Stimulated activated CD8-positive, alpha-beta memory T cell treated with anti-CD3 and anti-CD28 coated beads, Interleukin-4, amount 100 ng/mL, for 4 hours (primary cell): ENCODE data around the gene ZNF783.
"Not testable (repeated sequence)": the region's sequence is repeated elsewhere in the genome, so short reads cannot be mapped to it uniquely, and the experiment has no call there.

ENCODE experiments used
- DNase-seq, 2 donors: peaks; one replicate each; pipeline ENCODE4 v3.0.0-alpha.2; 2020; ENCODE audit warnings: low read depth in 2 of 2, low spot score in 1 of 2

Gene ZNF783

GRCh38 chr7:149297034-149297755 lies 35.2 kb downstream of the ZNF783 start:
- no peak for DNase-seq

DNA sequence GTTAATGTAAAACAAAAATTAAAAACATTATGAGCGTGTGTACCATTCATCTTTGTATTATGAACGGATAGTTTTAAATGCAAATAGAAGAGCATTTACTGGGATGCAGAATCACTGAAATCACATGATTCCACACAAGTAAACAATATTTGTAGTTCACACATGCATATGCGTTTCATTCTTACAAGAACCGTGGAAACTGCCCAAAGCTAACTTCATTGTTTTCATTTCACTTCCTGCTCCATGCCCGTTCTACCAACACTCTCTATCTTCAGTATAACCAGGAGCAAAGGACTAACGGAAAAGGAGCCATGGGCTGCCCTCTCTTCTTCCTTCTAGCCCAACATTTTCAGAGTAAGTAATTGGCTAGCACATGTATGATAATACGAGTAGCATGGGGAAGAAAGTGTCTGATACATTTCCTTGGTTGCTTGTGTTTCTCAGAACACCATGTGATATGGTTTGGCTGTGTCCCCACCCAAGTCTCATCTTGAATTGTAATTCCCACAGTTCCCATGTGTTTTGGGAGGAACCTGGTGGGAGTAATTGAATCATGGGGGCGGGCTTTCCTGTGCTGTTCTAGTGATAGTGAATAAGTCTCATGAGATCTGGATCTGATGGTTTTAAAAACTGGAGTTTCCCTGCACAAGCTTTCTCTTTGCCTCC lies 38.8 kb downstream of the ZNF783 start:
- no peak for DNase-seq

DNA sequence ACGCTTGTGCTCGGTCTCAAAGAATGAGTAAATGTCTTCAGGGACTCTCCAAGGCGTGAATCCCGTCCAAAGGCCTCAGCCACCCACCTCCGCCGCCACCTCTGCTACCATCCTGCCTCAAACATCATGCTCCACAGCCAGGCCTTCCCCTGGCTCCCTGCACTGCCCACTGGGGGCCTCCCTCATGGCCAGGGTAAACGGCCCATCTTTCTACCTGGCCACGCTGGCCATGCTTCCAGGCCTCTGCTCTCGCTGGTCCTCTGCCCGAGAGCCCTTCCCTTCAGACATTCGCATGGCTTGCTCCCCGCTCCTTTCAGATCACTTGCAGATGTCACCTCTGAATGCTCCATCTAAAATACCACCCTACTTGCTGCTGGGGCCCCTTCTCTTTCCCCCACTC lies 40.2 kb downstream of the ZNF783 start:
- no peak for DNase-seq

- no peak for DNase-seq
These were observed 40.9 kb downstream of the ZNF783 start for GRCh38 chr7:149302865-149303264.

DNA sequence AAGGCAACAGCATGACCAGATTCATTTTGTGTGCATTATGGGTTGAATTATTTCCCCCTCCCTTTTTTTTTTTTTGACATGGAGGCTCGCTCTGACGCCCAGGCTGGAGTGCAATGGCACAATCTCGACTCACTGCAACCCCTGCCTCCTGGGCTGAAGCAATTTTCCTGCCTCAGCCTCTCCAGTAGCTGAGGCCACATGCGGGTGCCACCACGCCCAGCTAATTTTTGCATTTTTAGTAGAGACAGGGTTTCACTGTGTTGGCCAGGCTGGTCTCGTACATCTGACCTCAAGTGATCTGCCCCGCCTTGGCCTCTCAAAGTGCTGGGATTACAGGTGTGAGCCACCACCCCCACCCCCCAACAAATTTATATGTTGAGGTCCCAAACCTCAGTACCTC lies 42.0 kb downstream of the ZNF783 start:
- DNase-seq: no peak

- DNase-seq: no peak
These were observed 44.9 kb downstream of the ZNF783 start for GRCh38 chr7:149306854-149307253.

DNA sequence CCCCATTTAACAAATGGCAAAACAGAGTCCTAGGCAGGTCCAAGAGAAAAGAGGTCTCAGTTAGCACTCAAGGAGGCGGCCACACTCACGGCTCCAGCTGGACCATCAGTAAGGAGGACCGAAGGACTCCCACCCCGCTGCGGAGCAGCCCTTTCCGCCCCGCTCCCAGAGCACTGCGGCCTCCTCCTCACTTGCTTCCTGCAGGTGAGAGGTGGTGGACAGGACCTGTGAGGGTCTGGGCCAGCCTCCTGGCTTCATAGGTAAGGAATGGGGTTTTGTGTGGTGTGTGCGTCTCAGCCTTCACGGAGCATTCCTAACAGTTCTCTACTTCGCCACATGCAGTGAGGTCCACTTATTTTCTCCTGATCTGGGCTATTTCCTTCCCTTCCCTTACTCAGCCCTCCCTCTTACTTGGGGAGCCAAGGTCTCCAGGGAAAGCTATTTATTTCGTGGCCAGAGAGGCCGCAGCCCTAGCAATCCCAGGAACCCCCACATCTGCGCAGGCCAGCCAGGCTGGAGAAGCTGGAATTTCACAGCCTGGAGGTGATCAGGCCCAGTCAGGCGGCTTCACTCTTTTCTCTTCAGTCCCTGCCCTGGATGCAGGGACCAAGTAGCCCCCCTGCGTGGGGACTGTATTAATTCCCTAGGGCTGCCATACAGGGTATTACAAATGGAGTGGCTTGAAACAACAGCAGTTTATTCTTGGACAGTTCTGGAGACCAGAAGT lies 45.9 kb downstream of the ZNF783 start:
- no peak for DNase-seq

GRCh38 chr7:149310113-149310836 lies 48.3 kb downstream of the ZNF783 start:
- no peak for DNase-seq

DNA sequence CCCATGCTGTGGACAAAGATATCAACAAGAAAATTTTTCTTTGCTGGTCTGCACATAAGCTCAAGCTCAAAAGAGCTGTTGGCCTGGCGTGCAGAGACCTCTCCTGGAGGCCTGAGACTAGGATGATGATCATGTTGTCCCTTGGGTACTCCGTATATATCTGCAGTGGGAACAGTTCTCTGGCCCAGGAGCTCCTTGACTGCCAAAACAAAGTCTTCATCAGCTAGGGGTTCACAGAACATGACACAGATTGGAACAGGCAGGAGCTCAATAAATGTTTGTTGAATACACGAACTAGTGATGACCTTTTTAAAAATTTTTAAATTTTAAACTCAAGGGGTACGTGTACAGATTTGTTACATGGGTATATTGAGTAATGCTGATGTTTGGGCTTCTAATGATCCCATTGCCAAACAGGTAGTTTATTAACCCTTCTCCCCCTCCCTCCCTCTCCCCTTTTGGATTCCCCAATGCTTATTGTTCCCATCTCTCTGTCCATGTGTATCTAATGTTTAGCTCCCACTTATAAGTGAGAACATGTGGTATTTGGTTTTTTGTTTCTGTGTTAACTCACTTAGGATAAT lies 49.1 kb downstream of the ZNF783 start:
- no peak for DNase-seq

- no peak for DNase-seq
These were observed 52.0 kb downstream of the ZNF783 start for GRCh38 chr7:149313981-149314380.

- no peak for DNase-seq
These were observed 54.6 kb downstream of the ZNF783 start for GRCh38 chr7:149316606-149317005.

GRCh38 chr7:149317496-149317895 lies 55.5 kb downstream of the ZNF783 start:
- DNase-seq: no peak

DNA sequence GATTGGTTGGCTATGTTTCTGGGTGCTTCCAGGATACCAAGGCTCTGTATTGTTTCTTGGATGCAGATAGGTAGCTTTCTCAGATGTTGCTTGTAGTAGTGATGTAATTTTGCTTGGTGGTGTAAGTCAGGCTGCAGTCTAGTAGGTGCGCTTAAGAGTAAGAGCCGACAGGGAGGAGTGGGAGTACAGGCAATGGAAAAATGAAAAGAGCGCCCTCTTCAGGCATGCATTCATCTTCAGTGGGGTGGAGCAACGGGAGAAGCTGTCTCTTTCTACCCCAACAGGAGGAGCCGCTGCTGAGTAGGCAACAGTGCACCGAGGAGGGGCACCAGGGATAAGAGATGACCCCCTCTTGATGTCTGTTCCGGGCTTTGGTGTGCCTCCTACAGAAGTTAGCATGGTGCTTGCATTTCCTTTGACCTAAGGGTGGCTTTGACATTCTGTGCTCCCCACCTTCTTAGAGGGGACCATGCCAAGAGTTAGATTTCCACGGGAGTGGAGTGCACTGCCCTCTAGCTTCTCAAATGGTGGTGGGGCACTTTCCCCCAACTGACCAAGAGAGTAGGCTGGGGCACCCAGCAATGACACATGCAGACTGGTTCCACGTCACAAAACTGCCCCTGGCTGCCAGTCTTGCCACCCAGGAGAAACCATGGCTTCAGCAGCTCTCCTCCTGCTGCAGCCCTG lies 56.1 kb downstream of the ZNF783 start:
- DNase-seq: no peak

- no peak for DNase-seq
These were observed 57.4 kb downstream of the ZNF783 start for GRCh38 chr7:149319376-149319775.

GRCh38 chr7:149320313-149321124 lies 58.5 kb downstream of the ZNF783 start:
- no peak for DNase-seq

- DNase-seq: not testable (repeated sequence)
These were observed 59.3 kb downstream of the ZNF783 start for GRCh38 chr7:149321125-149321905.

GRCh38 chr7:149321978-149322541 lies 60.1 kb downstream of the ZNF783 start:
- no peak for DNase-seq

DNA sequence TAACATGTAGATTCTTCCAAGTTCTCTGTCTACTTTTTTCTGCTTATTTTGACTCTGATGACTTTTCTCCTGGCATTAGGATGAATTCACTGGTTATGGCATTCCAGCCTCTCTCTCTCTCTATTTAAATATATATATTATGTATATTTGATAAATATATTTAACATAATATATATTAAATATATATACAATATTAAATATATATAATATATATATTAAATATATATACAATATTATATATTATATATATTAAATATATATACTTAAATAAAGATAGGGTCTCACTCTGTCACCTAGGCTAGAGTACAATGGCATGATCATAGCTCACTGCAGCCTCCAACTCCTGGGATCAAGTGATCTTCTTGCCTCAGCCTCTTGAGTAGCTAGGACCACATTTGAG lies 60.7 kb downstream of the ZNF783 start:
- DNase-seq: no peak

- no peak for DNase-seq
These were observed 63.3 kb downstream of the ZNF783 start for GRCh38 chr7:149325248-149325647.
